Heart right ventricle (tissue), 16 donors: ENCODE measurements around the gene RAB11FIP3. TPM values are rescaled to one million over a fixed set of nuclear protein-coding genes. Genes with fewer than 3 reads are reported as not detected.
A peak's percentile ranks its signal among the peaks of the same experiment; 100 is the strongest.
"Not testable (repeated sequence)": the region's sequence is repeated elsewhere in the genome, so short reads cannot be mapped to it uniquely, and the experiment has no call there.

ENCODE experiments used
- ATAC-seq, 8 donors: fragments of 200-7000 bp; cut with Tn5 transposase; one replicate each; pipeline ENCODE4 v1.9.1; 2020; ENCODE audit warnings: mild to moderate bottlenecking in 8 of 8, moderate library complexity in 8 of 8, moderate number of reproducible peaks in 1 of 8
- DNase-seq, 2 donors: peaks; one replicate each; pipeline ENCODE4 v3.0.0-alpha.2; 2020
- H3K27ac ChIP-seq, 10 donors: fragments of 200-600 bp; sonication (generic) in 2 of 10; one replicate each; pipeline versions ENCODE4 v1.5.0 to v1.8.0; 2020 to 2022; ENCODE audit warnings: mild to moderate bottlenecking in 3 of 10
- H3K27me3 ChIP-seq, 7 donors: fragments of 200-600 bp; one replicate each; pipeline ENCODE4 v1.8.0; 2021 to 2022; ENCODE audit warnings: mild to moderate bottlenecking in 2 of 7
- H3K36me3 ChIP-seq, 9 donors: fragments of 200-600 bp; sonication (generic) in 1 of 9; one replicate each; pipeline versions ENCODE4 v1.5.0 to v1.8.0; 2020 to 2022; ENCODE audit warnings: mild to moderate bottlenecking in 2 of 9
- H3K4me1 ChIP-seq, 9 donors: fragments of 200-600 bp; sonication (generic) in 1 of 9; one replicate each; pipeline versions ENCODE4 v1.5.0 to v1.8.0; 2020 to 2022; ENCODE audit warnings: mild to moderate bottlenecking in 4 of 9
- H3K4me3 ChIP-seq, 10 donors: fragments of 200-600 bp; sonication (generic) in 2 of 10; one replicate each; pipeline versions ENCODE4 v1.5.0 to v1.8.0; 2020 to 2022; ENCODE audit warnings: mild to moderate bottlenecking in 7 of 10, moderate library complexity in 2 of 10
- H3K9me3 ChIP-seq, 11 donors: fragments of 200-600 bp in 10 of 11; sonication (generic) in 2 of 11; one replicate each; pipeline versions ENCODE4 v1.5.0 to v1.8.0; 2013 to 2022; ENCODE audit warnings: mild to moderate bottlenecking in 2 of 11, control low read depth in 1 of 11, moderate library complexity in 1 of 11
- WGBS, 2 donors: extraction: QIAGEN DNeasy Blood & Tissue Kit; methylation state at CpG; one replicate each; pipeline ENCODE4 v1.1.7; 2013; ENCODE audit warnings: inconsistent platforms in 1 of 2; 5-methylcytosine and 5-hydroxymethylcytosine counted together
- intact Hi-C, 10 donors: fragments of 100-400 bp; cut with DNase I; formaldehyde crosslinking; loops; one replicate each; pipeline versions ENCODE4 v1.11.1 to v1.14.2; 2022
- polyA plus RNA-seq, 2 donors: library from polyadenylated mRNA; stranded (reverse); fragments of 200-250 nt; gene quantifications; one replicate each; pipeline ENCODE4 v1.2.3, GENCODE V29; 2013
- total RNA-seq, 10 donors: library from RNA; stranded (reverse); fragmentation: NEBNext Ultra II Directional in 3 of 10; extraction: Animal tissue kit (Norgen Biotek cat#: 25700) in 3 of 10; gene quantifications; one replicate each; pipeline versions ENCODE4 v1.2.1 to v1.2.4, GENCODE V29; 2021 to 2023
- TF ChIP-seq, protein P1 (sequence below), 9 donors: fragments of 200-600 bp; sonication (generic) in 2 of 9; IDR thresholded peaks; one replicate each; pipeline versions ENCODE4 v1.5.0 to v1.8.0; 2021 to 2022; ENCODE audit warnings: antibody characterized with exemption in 9 of 9, mild to moderate bottlenecking in 5 of 9, moderate library complexity in 1 of 9
- donor health status: Arrhythmogenic right ventricular cardiomyopathy.
- donor health status: ischemic (EF 13 %, LVEDD 7.1; RV severe dilation, severe dysfunction).
- donor health status: healthy with polysubstance abuse.
- donor health status: DM: no; HTN: yes; CAD: no.
- donor health status: DM: no; HTN: no; CAD: no.
- donor health status: ischemic (EF 25% LVEDD 6.9; RV normal size, moderate dysfunction).
- donor health status: ischemic (EF 25% LVEDD 5.7; RV mildly dilated, moderate dysfunction).
- donor health status: healthy.
- donor health status: DM: yes; HTN: yes; CAD: no.
- donor health status: Ischemic cardiomyopathy.
- donor health status: ischemic (EF 35%, LVEDD 5.7; RV mildly dilated, moderate dysfunction).
- donor health status: nonischemic (EF 11% LVEDD 7.7; RV severe dilation, severe dysfunction).
- donor health status: DM: yes; HTN: yes; CAD: no.
- donor health status: PGD.
- donor health status: ischemic (EF 29% LVEDD 5.4; RV normal size, mild dysfunction).
- donor health status: nonischemic (EF 23%, LVEDD 6.1; RV moderate dilation, normal function).

RAB11FIP3 gene
- total and polyA plus RNA-seq, 12 donors: 16.6 to 40.3 (median 29.1) TPM

DNA sequence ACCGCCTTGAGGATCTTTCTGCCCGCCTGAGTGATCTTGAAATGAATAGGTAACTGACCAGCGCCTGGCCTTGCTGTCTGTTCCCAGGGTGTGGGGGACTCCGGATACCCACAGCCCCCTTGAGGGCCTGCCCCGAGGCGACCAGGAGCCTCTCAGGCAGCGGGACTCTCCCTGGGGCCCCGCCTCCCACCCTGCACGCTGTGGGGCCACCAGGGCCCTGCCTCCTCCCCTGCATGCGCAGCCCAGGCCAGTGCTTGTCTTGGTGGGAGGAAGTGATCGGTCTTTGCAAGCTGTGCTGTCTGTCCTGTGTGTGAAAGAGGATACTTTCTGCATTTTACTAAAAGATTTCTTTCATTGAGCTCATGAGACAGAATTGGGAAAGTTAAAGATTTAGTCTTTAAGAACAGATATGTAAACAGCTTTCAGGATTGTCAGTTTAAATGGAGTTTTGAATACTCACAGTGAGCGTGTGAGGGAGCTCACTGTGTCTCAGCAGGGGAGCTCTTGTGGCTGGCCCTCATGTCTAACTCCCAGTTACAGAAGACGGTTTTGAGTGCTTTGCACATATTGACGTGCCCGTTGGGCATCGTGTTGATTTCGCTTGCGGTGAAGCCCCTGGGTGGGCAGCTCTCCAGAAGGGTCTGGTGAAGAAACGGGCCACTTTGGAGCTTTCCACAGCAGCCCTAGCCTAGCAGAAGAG is 65.9 kb downstream of the RAB11FIP3 start:
- H3K27ac ChIP-seq: no peak overlapping the region
- DNase-seq (no peak), ATAC-seq (no peak)
- H3K4me3 ChIP-seq: no peak overlapping the region
- no peaks in the 10 kb centered on the region for H3K9me3 ChIP-seq
- TF ChIP-seq, protein P1, sequence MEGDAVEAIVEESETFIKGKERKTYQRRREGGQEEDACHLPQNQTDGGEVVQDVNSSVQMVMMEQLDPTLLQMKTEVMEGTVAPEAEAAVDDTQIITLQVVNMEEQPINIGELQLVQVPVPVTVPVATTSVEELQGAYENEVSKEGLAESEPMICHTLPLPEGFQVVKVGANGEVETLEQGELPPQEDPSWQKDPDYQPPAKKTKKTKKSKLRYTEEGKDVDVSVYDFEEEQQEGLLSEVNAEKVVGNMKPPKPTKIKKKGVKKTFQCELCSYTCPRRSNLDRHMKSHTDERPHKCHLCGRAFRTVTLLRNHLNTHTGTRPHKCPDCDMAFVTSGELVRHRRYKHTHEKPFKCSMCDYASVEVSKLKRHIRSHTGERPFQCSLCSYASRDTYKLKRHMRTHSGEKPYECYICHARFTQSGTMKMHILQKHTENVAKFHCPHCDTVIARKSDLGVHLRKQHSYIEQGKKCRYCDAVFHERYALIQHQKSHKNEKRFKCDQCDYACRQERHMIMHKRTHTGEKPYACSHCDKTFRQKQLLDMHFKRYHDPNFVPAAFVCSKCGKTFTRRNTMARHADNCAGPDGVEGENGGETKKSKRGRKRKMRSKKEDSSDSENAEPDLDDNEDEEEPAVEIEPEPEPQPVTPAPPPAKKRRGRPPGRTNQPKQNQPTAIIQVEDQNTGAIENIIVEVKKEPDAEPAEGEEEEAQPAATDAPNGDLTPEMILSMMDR (IDR thresholded peaks at IDR 0.05): no peak
- peaks cover 0 to 51% (median 19%) of the 10 kb centered on the region in 9 donors for H3K36me3 ChIP-seq
- H3K4me1 ChIP-seq: no peaks in the 10 kb centered on the region
- 85 to 87% methylated on average over 19 of the region's 19 CpGs for WGBS, 2 donors
- no peaks in the 10 kb centered on the region for H3K27me3 ChIP-seq
- intact Hi-C loops: no loop called here

DNA sequence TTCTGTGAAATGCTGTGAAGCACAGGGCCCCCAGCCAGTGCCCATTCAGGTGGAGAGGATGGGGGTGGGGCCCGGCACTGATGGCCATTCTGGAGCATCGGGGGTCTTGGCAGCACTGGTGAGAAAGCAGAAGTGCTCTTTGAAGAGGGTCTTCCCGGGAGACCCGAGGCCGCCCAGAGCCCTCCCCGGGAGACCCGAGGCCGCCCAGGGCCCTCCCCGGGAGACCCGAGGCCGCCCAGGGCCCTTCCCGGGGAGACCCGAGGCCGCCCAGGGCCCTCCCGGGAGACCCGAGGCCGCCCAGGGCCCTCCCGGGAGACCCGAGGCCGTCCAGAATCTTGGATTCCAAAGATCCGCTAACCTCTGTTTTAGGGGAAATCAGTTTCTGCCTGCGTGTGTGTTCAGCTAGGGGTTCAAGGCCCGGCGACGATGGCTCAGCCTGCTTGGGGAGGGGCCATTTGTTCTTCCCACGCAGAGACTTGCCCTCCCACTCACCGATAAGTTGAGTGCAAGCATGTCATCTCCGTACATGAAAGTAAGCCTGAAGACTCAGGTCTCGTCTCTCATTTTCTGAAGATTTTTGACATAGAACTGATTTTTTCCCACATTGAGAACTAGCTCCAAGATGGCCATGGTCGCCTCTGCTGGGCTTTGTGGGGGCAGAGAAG is 66.9 kb downstream of the RAB11FIP3 start:
- Histone ChIP-seq H3K27me3 (no peaks in the 10 kb centered on the region), H3K36me3 (peaks cover 0 to 59% (median 19%) of the 10 kb centered on the region in 9 donors), H3K4me1 (no peaks in the 10 kb centered on the region), H3K4me3 (no peak overlapping the region), H3K9me3 (no peaks in the 10 kb centered on the region), H3K27ac (no peak overlapping the region)
- ATAC-seq: peak in 3 of 8 donors; percentile 40 to 78 (median 41)
- WGBS, 2 donors: 92 to 93% methylated on average over 30 of the region's 30 CpGs
- intact Hi-C loops: no loop called here
- TF ChIP-seq, protein P1 (IDR thresholded peaks at IDR 0.05): no peak
- no peak for DNase-seq

DNA sequence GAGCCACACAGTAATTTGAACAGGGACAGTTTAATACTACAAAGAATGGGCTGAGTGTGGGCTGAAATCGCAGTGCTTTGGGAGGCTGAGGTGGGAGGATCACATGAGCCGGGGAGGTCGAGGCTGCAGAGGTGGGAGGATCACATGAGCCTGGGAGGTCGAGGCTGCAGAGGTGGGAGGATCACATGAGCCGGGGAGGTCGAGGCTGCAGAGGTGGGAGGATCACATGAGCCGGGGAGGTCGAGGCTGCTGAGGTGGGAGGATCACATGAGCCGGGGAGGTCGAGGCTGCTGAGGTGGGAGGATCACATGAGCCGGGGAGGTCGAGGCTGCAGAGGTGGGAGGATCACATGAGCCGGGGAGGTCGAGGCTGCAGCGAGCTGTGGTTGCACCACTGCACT is 69.2 kb downstream of the RAB11FIP3 start:
- H3K4me1 ChIP-seq, DNase-seq, ATAC-seq, H3K4me3 ChIP-seq, intact Hi-C loops, H3K27me3 ChIP-seq, H3K9me3 ChIP-seq, H3K27ac ChIP-seq: not testable (repeated sequence)
- WGBS, 2 donors: 89 to 90% methylated on average over 15 of the region's 15 CpGs
- H3K36me3 ChIP-seq: peaks cover 0 to 66% (median 21%) of the 10 kb centered on the region in 9 donors

DNA sequence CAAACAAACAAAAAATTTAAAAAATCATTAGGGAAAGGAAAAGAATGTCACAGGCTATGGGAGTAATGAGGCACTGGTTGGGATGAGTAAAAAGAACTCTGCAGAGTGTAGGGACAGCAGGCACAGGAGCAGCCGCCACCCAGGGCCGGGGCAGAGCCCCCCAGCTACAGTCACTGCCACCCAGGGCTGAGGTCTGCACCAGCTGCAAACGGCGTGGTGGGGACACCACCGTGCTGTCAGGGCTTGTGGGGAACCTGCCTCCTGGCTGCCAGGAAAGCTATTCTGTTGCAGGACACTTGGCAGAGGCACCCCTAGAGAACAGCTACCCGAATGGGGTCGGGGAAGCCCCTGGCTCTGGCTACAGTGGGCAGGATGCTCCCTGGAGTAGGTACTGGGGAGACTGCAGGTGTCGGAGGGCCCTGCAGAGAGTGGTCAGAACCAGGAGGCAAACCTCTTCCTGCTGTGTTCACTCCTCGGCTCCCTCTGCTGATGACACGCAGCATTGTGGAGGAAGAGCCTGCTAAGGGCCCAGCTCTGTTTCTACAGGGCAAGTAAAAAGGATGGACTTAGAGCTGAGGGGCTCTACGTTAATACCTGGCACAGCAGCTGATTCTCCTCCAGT is 69.8 kb downstream of the RAB11FIP3 start:
- no peaks in the 10 kb centered on the region for H3K27me3 ChIP-seq
- ATAC-seq (peak in 5 of 8 donors; percentile 41 to 58 (median 48)), DNase-seq (no peak)
- peaks cover 0 to 63% (median 21%) of the 10 kb centered on the region in 9 donors for H3K36me3 ChIP-seq
- H3K4me1 ChIP-seq: peaks cover 0 to under 1% (median 0%) of the 10 kb centered on the region in 9 donors
- H3K4me3 ChIP-seq: no peak overlapping the region
- H3K9me3 ChIP-seq: no peaks in the 10 kb centered on the region
- intact Hi-C loops: no loop called here
- TF ChIP-seq, protein P1 (IDR thresholded peaks at IDR 0.05): peak in 7 of 9 donors; percentile 29 to 45 (median 37)
- 81 to 87% methylated on average over 11 of the region's 11 CpGs for WGBS, 2 donors
- no peak overlapping the region for H3K27ac ChIP-seq
